Activated CD8-positive, alpha-beta memory T cell treated with anti-CD3 and anti-CD28 coated beads for 4 hours (primary cell): ENCODE data around the gene ENDOV.

Experiments used
- DNase-seq, 2 donors: peaks; one replicate each; pipeline ENCODE4 v3.0.0-alpha.2; 2020; ENCODE audit warnings: low read depth in 2 of 2

Gene ENDOV

GRCh38 chr17:80449930-80450576, 35.1 kb downstream of the ENDOV start:
- no peak for DNase-seq

GRCh38 chr17:80451104-80451775, 36.3 kb downstream of the ENDOV start:
- no peak for DNase-seq

GRCh38 chr17:80452173-80452915, 37.4 kb downstream of the ENDOV start:
- DNase-seq, result no peak

GRCh38 chr17:80453126-80453997, 38.4 kb downstream of the ENDOV start:
- DNase-seq, result no peak

GRCh38 chr17:80453998-80454556, 39.1 kb downstream of the ENDOV start:
- DNase-seq, result no peak

- DNase-seq, result peak; percentile 89 to 93
Measured at GRCh38 chr17:80454557-80455335, 39.8 kb downstream of the ENDOV start.

- peak in 1 of 2 donors; percentile 9 for DNase-seq
Measured at GRCh38 chr17:80455336-80455710, 40.4 kb downstream of the ENDOV start.

- no peak for DNase-seq
Measured at GRCh38 chr17:80455784-80456183, 40.8 kb downstream of the ENDOV start.

- no peak for DNase-seq
Measured at GRCh38 chr17:80456465-80457235, 41.7 kb downstream of the ENDOV start.

GRCh38 chr17:80457236-80457856, 42.4 kb downstream of the ENDOV start:
- no peak for DNase-seq

GRCh38 chr17:80458016-80458415, 43.0 kb downstream of the ENDOV start:
- DNase-seq, result no peak

GRCh38 chr17:80459234-80459633, 44.3 kb downstream of the ENDOV start:
- DNase-seq, result no peak

- DNase-seq, result no peak
Measured at GRCh38 chr17:80460429-80460834, 45.5 kb downstream of the ENDOV start.

- DNase-seq, result no peak
Measured at GRCh38 chr17:80461528-80462160, 46.7 kb downstream of the ENDOV start.

GRCh38 chr17:80463784-80464400, 48.9 kb downstream of the ENDOV start:
- DNase-seq, result no peak

- no peak for DNase-seq
Measured at GRCh38 chr17:80464486-80464885, 49.5 kb downstream of the ENDOV start.

- DNase-seq, result no peak
Measured at GRCh38 chr17:80465327-80465974, 50.5 kb downstream of the ENDOV start.

GRCh38 chr17:80466188-80466705, 51.3 kb downstream of the ENDOV start:
- DNase-seq, result no peak
